Activated naive CD4-positive, alpha-beta T cell treated with anti-CD3 and anti-CD28 coated beads, Interleukin-2, amount 10 ng/mL, durations not matched to agents 7 days and 5 days (primary cell): ENCODE data around the gene PUS10.
A peak's percentile ranks its signal among the peaks of the same experiment; 100 is the strongest.
"Not testable (repeated sequence)": the region's sequence is repeated elsewhere in the genome, so short reads cannot be mapped to it uniquely, and the experiment has no call there.

Source experiments
- CTCF ChIA-PET: fragments of 350-600 bp; sonication (Branson Sonifier 250); formaldehyde crosslinking; loops from one replicate; lab custom pipeline; 2021; ENCODE audit warnings: antibody characterized with exemption; lab: Charles Lee
- DNase-seq: peaks from one replicate; pipeline ENCODE4 v3.0.0-alpha.2; 2020
- H3K27ac Mint-ChIP-seq: one replicate; pipeline ENCODE4 v1.8.0; 2021; ENCODE audit warnings: mild to moderate bottlenecking, moderate library complexity, mixed read lengths
- H3K27me3 Mint-ChIP-seq: one replicate; pipeline ENCODE4 v1.8.0; 2021; ENCODE audit warnings: mild to moderate bottlenecking, mixed read lengths
- H3K36me3 Mint-ChIP-seq: one replicate; pipeline ENCODE4 v1.8.0; 2021; ENCODE audit warnings: mixed read lengths
- H3K4me1 Mint-ChIP-seq: one replicate; pipeline ENCODE4 v1.8.0; 2021; ENCODE audit warnings: mixed read lengths
- H3K4me3 Mint-ChIP-seq: one replicate; pipeline ENCODE4 v1.8.0; 2021; ENCODE audit warnings: mild to moderate bottlenecking, moderate library complexity, mixed read lengths
- H3K9me3 Mint-ChIP-seq: one replicate; pipeline ENCODE4 v1.8.0; 2021; ENCODE audit warnings: mixed read lengths

PUS10 gene

GRCh38 chr2:61021228-61021660, 3.2 kb upstream of the PUS10 start:
- Mint-ChIP-seq H3K27me3 (no peaks in the 10 kb centered on the region), H3K27ac (no peak overlapping the region), H3K36me3 (peaks cover 33% of the 10 kb centered on the region), H3K4me3 (no peak overlapping the region), H3K4me1 (peaks cover 39% of the 10 kb centered on the region), H3K9me3 (peaks cover 2% of the 10 kb centered on the region)
- no peak for DNase-seq
- CTCF ChIA-PET, result no interaction called here

- Mint-ChIP-seq H3K4me3 (peak overlapping the region; percentile 91), H3K9me3 (peaks cover 2% of the 10 kb centered on the region), H3K27ac (peak overlapping the region; percentile 94), H3K4me1 (peaks cover 48% of the 10 kb centered on the region), H3K27me3 (no peaks in the 10 kb centered on the region), H3K36me3 (peaks cover 25% of the 10 kb centered on the region)
- DNase-seq, result no peak
- CTCF ChIA-PET, result no interaction called here
These were observed 743 bp upstream of the PUS10 start for GRCh38 chr2:61018798-61019197.

- peaks cover 50% of the 10 kb centered on the region for H3K4me1 Mint-ChIP-seq
- CTCF ChIA-PET, result no interaction called here
- H3K27ac Mint-ChIP-seq, result peak overlapping the region; percentile 94
- H3K27me3 Mint-ChIP-seq, result no peaks in the 10 kb centered on the region
- H3K36me3 Mint-ChIP-seq, result peaks cover 21% of the 10 kb centered on the region
- peaks cover 2% of the 10 kb centered on the region for H3K9me3 Mint-ChIP-seq
- H3K4me3 Mint-ChIP-seq, result peak overlapping the region; percentile 91
- DNase-seq, result no peak
These were observed 282 bp upstream of the PUS10 start for GRCh38 chr2:61018318-61018755.

GRCh38 chr2:61017003-61017555, 976 bp downstream of the PUS10 start:
- CTCF ChIA-PET, result interaction anchor here (1.9 kb wide), 1 partner anchor 19 kb away, joined by 4 read pairs; no protein-coding TSS in a partner anchor
- peaks cover 50% of the 10 kb centered on the region for H3K4me1 Mint-ChIP-seq
- peak overlapping the region; percentile 94 for H3K27ac Mint-ChIP-seq
- peak; percentile 81 for DNase-seq
- no peaks in the 10 kb centered on the region for H3K27me3 Mint-ChIP-seq
- H3K4me3 Mint-ChIP-seq, result peak overlapping the region; percentile 91
- peaks cover 15% of the 10 kb centered on the region for H3K36me3 Mint-ChIP-seq
- peaks cover 2% of the 10 kb centered on the region for H3K9me3 Mint-ChIP-seq

GRCh38 chr2:61016392-61017002, 1.6 kb downstream of the PUS10 start:
- Mint-ChIP-seq H3K36me3 (peaks cover 9% of the 10 kb centered on the region), H3K4me3 (peak overlapping the region; percentile 91), H3K9me3 (no peaks in the 10 kb centered on the region), H3K4me1 (peaks cover 47% of the 10 kb centered on the region), H3K27me3 (no peaks in the 10 kb centered on the region), H3K27ac (peak overlapping the region; percentile 94)
- CTCF ChIA-PET, result interaction anchor here (1.9 kb wide), 1 partner anchor 19 kb away, joined by 4 read pairs; no protein-coding TSS in a partner anchor
- DNase-seq, result no peak

- no peak overlapping the region for H3K27ac Mint-ChIP-seq
These were observed 2.1 kb downstream of the PUS10 start for GRCh38 chr2:61015976-61016375.

GRCh38 chr2:61014763-61015162, 3.3 kb downstream of the PUS10 start:
- Mint-ChIP-seq H3K4me3 (peak overlapping the region; percentile 26), H3K9me3 (no peaks in the 10 kb centered on the region), H3K4me1 (peaks cover 39% of the 10 kb centered on the region), H3K27me3 (no peaks in the 10 kb centered on the region), H3K27ac (no peak overlapping the region), H3K36me3 (no peaks in the 10 kb centered on the region)
- no peak for DNase-seq
- CTCF ChIA-PET, result no interaction called here

More at GRCh38 chr2:61015976-61016375, 2.1 kb downstream of the PUS10 start:
- Mint-ChIP-seq H3K36me3 (peaks cover 4% of the 10 kb centered on the region), H3K4me1 (peaks cover 46% of the 10 kb centered on the region), H3K27me3 (no peaks in the 10 kb centered on the region), H3K4me3 (peak overlapping the region; percentile 91), H3K9me3 (no peaks in the 10 kb centered on the region)
- CTCF ChIA-PET, result interaction anchor here (1.9 kb wide), 1 partner anchor 18 kb away, joined by 4 read pairs; no protein-coding TSS in a partner anchor
- no peak for DNase-seq

GRCh38 chr2:61013382-61013781, 4.7 kb downstream of the PUS10 start:
- H3K4me3 Mint-ChIP-seq, result no peak overlapping the region
- CTCF ChIA-PET, result no interaction called here
- H3K27me3 Mint-ChIP-seq, result no peaks in the 10 kb centered on the region
- H3K9me3 Mint-ChIP-seq, result no peaks in the 10 kb centered on the region
- peaks cover 2% of the 10 kb centered on the region for H3K36me3 Mint-ChIP-seq
- H3K27ac Mint-ChIP-seq, result no peak overlapping the region
- DNase-seq, result no peak
- H3K4me1 Mint-ChIP-seq, result peaks cover 26% of the 10 kb centered on the region

GRCh38 chr2:61012303-61012702, 5.8 kb downstream of the PUS10 start:
- H3K4me3 Mint-ChIP-seq, H3K36me3 Mint-ChIP-seq, DNase-seq, H3K27ac Mint-ChIP-seq, H3K27me3 Mint-ChIP-seq, H3K9me3 Mint-ChIP-seq: not testable (repeated sequence)
- H3K4me1 Mint-ChIP-seq, result peaks cover 21% of the 10 kb centered on the region
- CTCF ChIA-PET, result interaction anchor here (1.0 kb wide), 1 partner anchor 47 kb away, joined by 3 read pairs; no protein-coding TSS in a partner anchor

GRCh38 chr2:61011678-61012077, 6.4 kb downstream of the PUS10 start:
- Mint-ChIP-seq H3K4me1 (peaks cover 21% of the 10 kb centered on the region), H3K36me3 (peaks cover 2% of the 10 kb centered on the region), H3K4me3 (no peak overlapping the region), H3K27me3 (no peaks in the 10 kb centered on the region), H3K27ac (no peak overlapping the region), H3K9me3 (no peaks in the 10 kb centered on the region)
- CTCF ChIA-PET, result interaction anchor here (1.0 kb wide), 1 partner anchor 47 kb away, joined by 3 read pairs; no protein-coding TSS in a partner anchor
- no peak for DNase-seq

GRCh38 chr2:61009355-61009754, 8.7 kb downstream of the PUS10 start:
- no peaks in the 10 kb centered on the region for H3K27me3 Mint-ChIP-seq
- peaks cover 2% of the 10 kb centered on the region for H3K4me1 Mint-ChIP-seq
- no peak for DNase-seq
- H3K27ac Mint-ChIP-seq, result no peak overlapping the region
- H3K4me3 Mint-ChIP-seq, result no peak overlapping the region
- H3K36me3 Mint-ChIP-seq, result peaks cover 4% of the 10 kb centered on the region
- no peaks in the 10 kb centered on the region for H3K9me3 Mint-ChIP-seq
- CTCF ChIA-PET, result interaction anchor here (1.3 kb wide), 1 partner anchor 11 kb away, joined by 3 read pairs; no protein-coding TSS in a partner anchor

- Mint-ChIP-seq H3K27ac (no peak overlapping the region), H3K4me3 (no peak overlapping the region), H3K4me1 (no peaks in the 10 kb centered on the region), H3K9me3 (no peaks in the 10 kb centered on the region), H3K36me3 (peaks cover 4% of the 10 kb centered on the region), H3K27me3 (no peaks in the 10 kb centered on the region)
- DNase-seq, result no peak
- CTCF ChIA-PET, result interaction anchor here (1.2 kb wide), 1 partner anchor 9 kb away, joined by 5 read pairs; no protein-coding TSS in a partner anchor
These were observed 11.5 kb downstream of the PUS10 start for GRCh38 chr2:61006486-61007105.

GRCh38 chr2:61005736-61006135, 12.3 kb downstream of the PUS10 start:
- Mint-ChIP-seq H3K27me3 (no peaks in the 10 kb centered on the region), H3K27ac (no peak overlapping the region), H3K4me1 (no peaks in the 10 kb centered on the region), H3K36me3 (peaks cover 4% of the 10 kb centered on the region), H3K4me3 (no peak overlapping the region), H3K9me3 (no peaks in the 10 kb centered on the region)
- CTCF ChIA-PET, result interaction anchor here (1.2 kb wide), 1 partner anchor 8 kb away, joined by 5 read pairs; no protein-coding TSS in a partner anchor
- DNase-seq, result no peak
